ENCODE measurements around the gene DHX57. TPM values are rescaled to one million over a fixed set of nuclear protein-coding genes. Genes with fewer than 3 reads are reported as not detected.

DHX57 gene
- total RNA-seq (2014; rRNA removed; shearing (Covaris generic)) = 16.2 and 16.3 TPM in 2 replicates

GRCh38 chr2:38875576-38876367 lies at the start of gene DHX57, which contains the start of gene MORN2:
Gene DHX57 (minus strand): TSS chr2:38875934. CDS start chr2:38868405, 7,529 bp downstream.
Gene MORN2 (plus strand): TSS chr2:38875976.
- H3K27me3 ChIP-seq (ENCODE audit: control insufficient read depth, insufficient read depth, low read length) = no peaks in the 10 kb centered on the region; the same call in 1 of the 2 replicates
- peak; percentile 91 for DNase-seq
- H3K36me3 ChIP-seq (replicated peaks; ENCODE audit: control insufficient read depth, insufficient read depth, low read length) = no peaks in the 10 kb centered on the region
- peak within 1 kb of the TSS; percentile 74 for H3K4me3 ChIP-seq (ENCODE audit: insufficient read depth, low read depth, low read length)

- Histone ChIP-seq H3K4me3 (ENCODE audit: insufficient read depth, low read depth, low read length) (no peak overlapping the region), H3K27me3 (ENCODE audit: control insufficient read depth, insufficient read depth, low read length) (no peaks in the 10 kb centered on the region), H3K36me3 (replicated peaks; ENCODE audit: control insufficient read depth, insufficient read depth, low read length) (no peaks in the 10 kb centered on the region)
- DNase-seq = no peak
These were observed 47.2 kb upstream of the DHX57 start for GRCh38 chr2:38922902-38923301.

- Histone ChIP-seq H3K4me3 (ENCODE audit: insufficient read depth, low read depth, low read length) (no peak overlapping the region), H3K27me3 (ENCODE audit: control insufficient read depth, insufficient read depth, low read length) (no peaks in the 10 kb centered on the region), H3K36me3 (replicated peaks; ENCODE audit: control insufficient read depth, insufficient read depth, low read length) (no peaks in the 10 kb centered on the region)
- no peak for DNase-seq
These were observed 46.7 kb upstream of the DHX57 start for GRCh38 chr2:38922389-38922788.

- Histone ChIP-seq H3K36me3 (replicated peaks; ENCODE audit: control insufficient read depth, insufficient read depth, low read length) (no peaks in the 10 kb centered on the region), H3K4me3 (ENCODE audit: insufficient read depth, low read depth, low read length) (no peak overlapping the region), H3K27me3 (ENCODE audit: control insufficient read depth, insufficient read depth, low read length) (no peaks in the 10 kb centered on the region)
- no peak for DNase-seq
These were observed 36.9 kb upstream of the DHX57 start for GRCh38 chr2:38912619-38913018.

- Histone ChIP-seq H3K4me3 (ENCODE audit: insufficient read depth, low read depth, low read length) (no peak overlapping the region), H3K27me3 (ENCODE audit: control insufficient read depth, insufficient read depth, low read length) (no peaks in the 10 kb centered on the region), H3K36me3 (replicated peaks; ENCODE audit: control insufficient read depth, insufficient read depth, low read length) (no peaks in the 10 kb centered on the region)
- DNase-seq = no peak
These were observed 35.5 kb upstream of the DHX57 start for GRCh38 chr2:38911191-38911590.

GRCh38 chr2:38909872-38910271 lies 34.1 kb upstream of the DHX57 start:
- Histone ChIP-seq H3K4me3 (ENCODE audit: insufficient read depth, low read depth, low read length) (no peak overlapping the region), H3K36me3 (replicated peaks; ENCODE audit: control insufficient read depth, insufficient read depth, low read length) (no peaks in the 10 kb centered on the region), H3K27me3 (ENCODE audit: control insufficient read depth, insufficient read depth, low read length) (no peaks in the 10 kb centered on the region)
- no peak for DNase-seq

GRCh38 chr2:38907743-38908562 lies 32.2 kb upstream of the DHX57 start:
- Histone ChIP-seq H3K36me3 (replicated peaks; ENCODE audit: control insufficient read depth, insufficient read depth, low read length) (no peaks in the 10 kb centered on the region), H3K4me3 (ENCODE audit: insufficient read depth, low read depth, low read length) (no peak overlapping the region), H3K27me3 (ENCODE audit: control insufficient read depth, insufficient read depth, low read length) (no peaks in the 10 kb centered on the region)
- DNase-seq = no peak

GRCh38 chr2:38907242-38907641 lies 31.5 kb upstream of the DHX57 start:
- Histone ChIP-seq H3K36me3 (replicated peaks; ENCODE audit: control insufficient read depth, insufficient read depth, low read length) (no peaks in the 10 kb centered on the region), H3K4me3 (ENCODE audit: insufficient read depth, low read depth, low read length) (no peak overlapping the region), H3K27me3 (ENCODE audit: control insufficient read depth, insufficient read depth, low read length) (no peaks in the 10 kb centered on the region)
- no peak for DNase-seq

GRCh38 chr2:38905251-38905650 lies 29.5 kb upstream of the DHX57 start:
- Histone ChIP-seq H3K36me3 (replicated peaks; ENCODE audit: control insufficient read depth, insufficient read depth, low read length) (no peaks in the 10 kb centered on the region), H3K4me3 (ENCODE audit: insufficient read depth, low read depth, low read length) (no peak overlapping the region), H3K27me3 (ENCODE audit: control insufficient read depth, insufficient read depth, low read length) (no peaks in the 10 kb centered on the region)
- DNase-seq = no peak

GRCh38 chr2:38900726-38901125 lies 25.0 kb upstream of the DHX57 start:
- Histone ChIP-seq H3K36me3 (replicated peaks; ENCODE audit: control insufficient read depth, insufficient read depth, low read length) (no peaks in the 10 kb centered on the region), H3K4me3 (ENCODE audit: insufficient read depth, low read depth, low read length) (no peak overlapping the region), H3K27me3 (ENCODE audit: control insufficient read depth, insufficient read depth, low read length) (no peaks in the 10 kb centered on the region)
- DNase-seq = no peak

- no peaks in the 10 kb centered on the region for H3K27me3 ChIP-seq (ENCODE audit: control insufficient read depth, insufficient read depth, low read length)
- H3K36me3 ChIP-seq (replicated peaks; ENCODE audit: control insufficient read depth, insufficient read depth, low read length) = no peaks in the 10 kb centered on the region
- no peak overlapping the region for H3K4me3 ChIP-seq (ENCODE audit: insufficient read depth, low read depth, low read length)
- DNase-seq = peak; percentile 15
These were observed 22.5 kb upstream of the DHX57 start for GRCh38 chr2:38898256-38898655.

GRCh38 chr2:38892819-38893218 lies 17.1 kb upstream of the DHX57 start:
- no peaks in the 10 kb centered on the region for H3K27me3 ChIP-seq (ENCODE audit: control insufficient read depth, insufficient read depth, low read length)
- no peak overlapping the region for H3K4me3 ChIP-seq (ENCODE audit: insufficient read depth, low read depth, low read length)
- DNase-seq = no peak
- no peaks in the 10 kb centered on the region for H3K36me3 ChIP-seq (replicated peaks; ENCODE audit: control insufficient read depth, insufficient read depth, low read length)

- no peak for DNase-seq
- Histone ChIP-seq H3K36me3 (replicated peaks; ENCODE audit: control insufficient read depth, insufficient read depth, low read length) (no peaks in the 10 kb centered on the region), H3K4me3 (ENCODE audit: insufficient read depth, low read depth, low read length) (no peak within 1 kb of the TSS), H3K27me3 (ENCODE audit: control insufficient read depth, insufficient read depth, low read length) (no peaks in the 10 kb centered on the region)
These were observed 13.8 kb upstream of the DHX57 start, which contains the start of gene ARHGEF33 for GRCh38 chr2:38889575-38889974. Gene ARHGEF33 (plus strand): TSS chr2:38889875. CDS start chr2:38919448, 29,573 bp downstream.

GRCh38 chr2:38889045-38889444 lies 13.3 kb upstream of the DHX57 start:
- no peak for DNase-seq
- Histone ChIP-seq H3K4me3 (ENCODE audit: insufficient read depth, low read depth, low read length) (no peak overlapping the region), H3K27me3 (ENCODE audit: control insufficient read depth, insufficient read depth, low read length) (no peaks in the 10 kb centered on the region), H3K36me3 (replicated peaks; ENCODE audit: control insufficient read depth, insufficient read depth, low read length) (no peaks in the 10 kb centered on the region)

All from H7 (cell line).